OCI-LY1 (cell line): ENCODE results near the gene ERGIC1.

Source experiments
- H2AFZ ChIP-seq: fragments of 200-600 bp; sonication (generic), shearing (Covaris generic); 2 replicates; pipeline ENCODE4 v1.6.0; 2014; ENCODE audit warnings: antibody characterized with exemption, mild to moderate bottlenecking, low read length
- H3F3A ChIP-seq: fragments of 200-600 bp; sonication (generic), shearing (Covaris generic); 2 replicates; pipeline ENCODE4 v1.6.0; 2014; ENCODE audit warnings: mild to moderate bottlenecking, antibody characterized with exemption, low read length, moderate library complexity; ENCODE audit not compliant: insufficient read depth
- H3K27ac ChIP-seq: fragments of 200-600 bp; sonication (generic); 2 replicates; pipeline ENCODE4 v1.5.1; 2014; ENCODE audit warnings: low read length, mixed run types, mild to moderate bottlenecking, low read depth; ENCODE audit not compliant: poor library complexity, severe bottlenecking
- H3K27me3 ChIP-seq: fragments of 200-600 bp; sonication (generic); 2 replicates; pipeline ENCODE4 v1.6.0; 2014; ENCODE audit warnings: antibody characterized with exemption, mild to moderate bottlenecking, low read length, moderate library complexity; ENCODE audit not compliant: insufficient read depth
- H3K36me3 ChIP-seq: fragments of 200-600 bp; sonication (generic); 2 replicates; pipeline ENCODE4 v1.6.1; 2014; ENCODE audit warnings: mild to moderate bottlenecking, antibody characterized with exemption, low read length, moderate library complexity, mixed read lengths; ENCODE audit not compliant: insufficient read depth
- H3K4me1 ChIP-seq: fragments of 200-600 bp; sonication (generic); 2 replicates; pipeline ENCODE4 v1.5.1; 2014; ENCODE audit warnings: mild to moderate bottlenecking, low read length, moderate library complexity; ENCODE audit not compliant: insufficient read depth, severe bottlenecking
- H3K4me2 ChIP-seq: fragments of 200-600 bp; sonication (generic), shearing (Covaris generic); 2 replicates; pipeline ENCODE4 v1.6.1; 2014; ENCODE audit warnings: low read length
- H3K4me3 ChIP-seq: fragments of 200-600 bp; sonication (generic); 2 replicates; pipeline ENCODE4 v1.5.1; 2014; ENCODE audit warnings: low read length, low read depth, mild to moderate bottlenecking, mixed read lengths; ENCODE audit not compliant: poor library complexity, severe bottlenecking
- H3K79me2 ChIP-seq: fragments of 200-600 bp; shearing (Covaris generic); 2 replicates; pipeline ENCODE4 v1.6.1; 2016; ENCODE audit warnings: mixed run types, low read length, mixed read lengths; ENCODE audit not compliant: insufficient read depth
- H3K9ac ChIP-seq: fragments of 200-600 bp; sonication (generic), shearing (Covaris generic); 2 replicates; pipeline ENCODE4 v1.6.1; 2014; ENCODE audit warnings: mild to moderate bottlenecking, low read length, mixed read lengths
- H3K9me2 ChIP-seq: fragments of 200-600 bp; sonication (generic), shearing (Covaris generic); 2 replicates; pipeline ENCODE4 v1.6.1; 2014; ENCODE audit warnings: low read depth, mild to moderate bottlenecking, low read length, mixed read lengths
- H3K9me3 ChIP-seq: fragments of 200-600 bp; shearing (Covaris generic); 2 replicates; pipeline ENCODE4 v1.6.1; 2014; ENCODE audit warnings: low read length, mixed read lengths
- H4K20me1 ChIP-seq: fragments of 200-600 bp; sonication (generic), shearing (Covaris generic); 2 replicates; pipeline ENCODE4 v1.6.0; 2016; ENCODE audit warnings: mild to moderate bottlenecking, low read length; ENCODE audit not compliant: insufficient read depth
- CTCF ChIP-seq: fragments of 200-600 bp; sonication (generic), shearing (Covaris generic); IDR thresholded peaks from 2 replicates; pipeline ENCODE4 v1.5.1; 2017; ENCODE audit warnings: mild to moderate bottlenecking, antibody characterized with exemption, low read length, moderate library complexity, mixed read lengths
- EZH2 ChIP-seq: fragments of 200-600 bp; sonication (generic), shearing (Covaris generic); IDR thresholded peaks from 2 replicates; pipeline ENCODE4 v1.8.0; 2017; ENCODE audit warnings: borderline replicate concordance, mixed run types, mild to moderate bottlenecking, antibody characterized with exemption, low read length, moderate library complexity, mixed read lengths

The ERGIC1 gene

GRCh38 chr5:172910828-172911627 is 77.0 kb downstream of the ERGIC1 start:
- Histone ChIP-seq H3K9me3 (no peaks in the 10 kb centered on the region), H3K36me3 (peaks cover 53% of the 10 kb centered on the region), H3K9ac (no peak overlapping the region), H3K27me3 (no peaks in the 10 kb centered on the region), H3K79me2 (no peaks in the 10 kb centered on the region), H3K4me2 (peak overlapping the region; percentile 23; the same call in 1 of the 2 replicates), H3K4me3 (no peak overlapping the region), H3K4me1 (peaks cover 8% of the 10 kb centered on the region), H3K9me2 (no peaks in the 10 kb centered on the region), H4K20me1 (no peaks in the 10 kb centered on the region), H3F3A (no peaks in the 10 kb centered on the region), H2AFZ (no peak overlapping the region), H3K27ac (peak overlapping the region; percentile 46)
- TF ChIP-seq CTCF (peak; percentile 41; the same call in 1 of the 2 replicates), EZH2 (no peak)

- Histone ChIP-seq H3K27ac (peak overlapping the region; percentile 46), H3K9ac (no peak overlapping the region), H2AFZ (no peak overlapping the region), H3K79me2 (no peaks in the 10 kb centered on the region), H3K4me1 (peaks cover 8% of the 10 kb centered on the region), H4K20me1 (no peaks in the 10 kb centered on the region), H3K36me3 (peaks cover 58% of the 10 kb centered on the region), H3K27me3 (no peaks in the 10 kb centered on the region), H3K4me3 (no peak overlapping the region), H3K4me2 (no peak overlapping the region), H3F3A (no peaks in the 10 kb centered on the region), H3K9me3 (no peaks in the 10 kb centered on the region), H3K9me2 (no peaks in the 10 kb centered on the region)
- TF ChIP-seq EZH2: no peak
- TF ChIP-seq CTCF: no peak
These were observed 77.5 kb downstream of the ERGIC1 start for GRCh38 chr5:172911628-172911880.

- Histone ChIP-seq H3K4me2 (no peak overlapping the region), H3K79me2 (no peaks in the 10 kb centered on the region), H3K9me3 (no peaks in the 10 kb centered on the region), H3K9me2 (no peaks in the 10 kb centered on the region), H3K36me3 (peaks cover 58% of the 10 kb centered on the region), H4K20me1 (no peaks in the 10 kb centered on the region), H2AFZ (no peak overlapping the region), H3K27ac (no peak overlapping the region), H3K27me3 (no peaks in the 10 kb centered on the region), H3K4me1 (peaks cover 8% of the 10 kb centered on the region), H3K4me3 (no peak overlapping the region), H3K9ac (no peak overlapping the region), H3F3A (no peaks in the 10 kb centered on the region)
- TF ChIP-seq EZH2 (no peak), CTCF (no peak)
These were observed 77.9 kb downstream of the ERGIC1 start for GRCh38 chr5:172911976-172912375.
